ENCODE measurements around the gene MTCH1.

Gene MTCH1

DNA sequence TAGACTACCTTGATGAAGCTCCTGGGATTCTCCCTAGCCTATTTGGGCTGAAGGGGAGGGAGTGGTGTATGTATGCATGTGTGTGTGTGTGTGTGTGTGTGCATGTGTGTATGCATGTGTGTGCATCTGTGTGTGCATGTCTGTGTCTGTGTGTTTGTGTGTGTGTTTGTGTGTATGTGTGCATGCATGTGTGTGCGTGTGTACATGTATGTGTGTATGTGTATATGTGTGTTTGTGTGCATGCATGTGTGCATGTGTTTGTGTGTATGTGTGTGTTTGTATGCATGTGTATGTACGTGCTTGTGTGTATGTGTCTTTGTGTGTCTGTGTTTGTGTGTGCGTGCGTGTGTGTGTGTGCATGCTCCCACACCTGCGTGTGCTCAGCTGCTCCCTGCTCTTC is 34.8 kb upstream of the MTCH1 start:
- TF ChIP-seq CREB1 (IDR thresholded peaks at IDR 0.05; ENCODE audit: low read depth), result no peak
- no peak for TF ChIP-seq TEAD4 (IDR thresholded peaks at IDR 0.05)
- TF ChIP-seq RAD21 (IDR thresholded peaks at IDR 0.05; ENCODE audit: low read depth), result no peak
- no peak for TF ChIP-seq EP300 (IDR thresholded peaks at IDR 0.05; ENCODE audit: borderline replicate concordance)

DNA sequence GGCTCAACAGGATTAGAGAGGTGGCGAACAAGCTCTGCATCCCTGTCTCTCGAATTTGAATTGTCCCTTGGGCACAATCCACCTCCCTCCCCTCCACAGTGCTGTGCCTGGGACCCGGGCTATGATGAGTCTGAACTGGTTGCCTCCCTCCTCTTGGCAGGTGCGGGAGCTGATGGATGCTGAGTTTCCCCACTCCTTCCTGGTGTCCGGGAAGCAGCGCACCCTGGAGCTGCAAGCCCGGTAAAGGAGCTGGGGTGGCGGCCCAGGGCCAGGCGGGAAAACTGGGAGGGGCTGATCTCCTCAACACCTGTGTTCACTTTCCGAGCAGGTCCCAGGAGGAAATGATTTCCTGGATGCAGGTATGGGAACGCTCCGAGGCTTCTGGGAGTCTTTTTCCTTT is 34.4 kb upstream of the MTCH1 start:
- TF ChIP-seq CREB1 (IDR thresholded peaks at IDR 0.05; ENCODE audit: low read depth), result no peak
- TF ChIP-seq FOXM1 (IDR thresholded peaks at IDR 0.05; ENCODE audit: borderline replicate concordance, low read depth), result no peak
- TF ChIP-seq, protein P1, sequence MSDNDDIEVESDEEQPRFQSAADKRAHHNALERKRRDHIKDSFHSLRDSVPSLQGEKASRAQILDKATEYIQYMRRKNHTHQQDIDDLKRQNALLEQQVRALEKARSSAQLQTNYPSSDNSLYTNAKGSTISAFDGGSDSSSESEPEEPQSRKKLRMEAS (IDR thresholded peaks at IDR 0.05), result no peak
- no peak for TF ChIP-seq TEAD4 (IDR thresholded peaks at IDR 0.05)
- TF ChIP-seq TCF12 (IDR thresholded peaks at IDR 0.05; ENCODE audit: low read depth), result no peak

DNA sequence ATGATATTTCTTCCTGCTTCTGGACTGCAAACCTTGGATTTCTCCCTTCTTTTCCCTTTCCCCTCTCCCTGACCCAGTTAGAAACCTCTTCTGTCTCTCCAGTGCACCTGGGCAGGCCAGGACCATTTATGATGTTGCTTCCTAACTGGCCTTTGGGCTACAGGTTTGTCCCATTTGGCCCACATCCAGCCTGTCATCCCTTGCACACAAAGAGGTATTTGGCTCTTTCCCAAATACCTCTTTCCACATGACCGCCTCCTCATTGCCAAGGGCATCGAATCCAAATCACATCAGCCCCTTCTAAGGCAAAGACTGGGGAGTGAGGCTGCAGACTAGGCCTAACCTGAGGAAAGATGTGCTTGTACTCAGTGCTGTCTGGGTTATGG is 33.1 kb upstream of the MTCH1 start:
- TF ChIP-seq, protein P2, sequence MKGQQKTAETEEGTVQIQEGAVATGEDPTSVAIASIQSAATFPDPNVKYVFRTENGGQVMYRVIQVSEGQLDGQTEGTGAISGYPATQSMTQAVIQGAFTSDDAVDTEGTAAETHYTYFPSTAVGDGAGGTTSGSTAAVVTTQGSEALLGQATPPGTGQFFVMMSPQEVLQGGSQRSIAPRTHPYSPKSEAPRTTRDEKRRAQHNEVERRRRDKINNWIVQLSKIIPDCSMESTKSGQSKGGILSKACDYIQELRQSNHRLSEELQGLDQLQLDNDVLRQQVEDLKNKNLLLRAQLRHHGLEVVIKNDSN (IDR thresholded peaks at IDR 0.05), result no peak
- TF ChIP-seq NFIC (IDR thresholded peaks at IDR 0.05) (peak; percentile 95), TEAD4 (IDR thresholded peaks at IDR 0.05) (peak; percentile 66)

DNA sequence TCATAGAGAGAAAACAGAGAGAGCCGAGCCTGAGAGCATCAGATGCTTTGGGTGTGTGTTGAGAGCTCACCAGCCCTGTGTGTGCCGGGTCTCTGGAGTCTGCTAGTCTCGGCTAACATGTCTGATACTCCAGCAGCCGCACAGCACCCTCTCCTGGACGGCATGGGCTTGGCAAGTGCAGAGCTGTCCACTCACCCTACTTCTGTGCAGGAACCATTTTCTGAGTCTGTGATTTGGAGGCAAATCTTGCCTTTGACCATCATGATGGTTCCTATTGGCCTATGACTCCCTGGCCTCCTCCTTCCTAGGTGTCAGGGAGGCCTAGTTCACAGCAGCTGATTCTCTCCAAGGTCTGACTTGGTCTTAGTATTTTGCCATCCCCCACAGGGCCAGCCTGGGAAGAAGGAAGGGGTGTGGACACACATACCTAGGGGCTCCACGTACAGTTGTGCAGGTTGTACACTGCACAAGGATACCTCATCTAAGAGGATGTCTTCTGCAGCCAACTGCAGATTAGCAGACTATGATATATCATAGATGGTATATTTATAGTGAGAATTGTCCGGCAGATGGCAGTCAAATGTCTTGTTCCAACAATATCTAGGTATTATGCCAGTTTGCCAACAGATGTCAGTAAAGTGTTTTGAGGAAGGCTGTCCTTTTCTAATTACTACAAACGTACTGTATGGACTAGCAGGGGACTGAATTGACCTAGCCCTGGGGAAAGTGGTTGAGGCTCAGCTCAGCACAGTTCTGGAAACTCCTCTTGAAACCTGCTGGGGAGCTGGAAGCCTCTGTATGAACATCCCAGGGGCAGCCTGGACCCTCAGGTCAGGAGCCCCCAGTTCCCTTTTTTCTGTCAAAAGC is 32.4 kb upstream of the MTCH1 start:
- TF ChIP-seq RAD21 (IDR thresholded peaks at IDR 0.05; ENCODE audit: low read depth) (peak; percentile 92), TEAD4 (IDR thresholded peaks at IDR 0.05) (peak; percentile 68), CEBPB (IDR thresholded peaks at IDR 0.05) (no peak), CREB1 (IDR thresholded peaks at IDR 0.05; ENCODE audit: low read depth) (no peak), YY1 (IDR thresholded peaks at IDR 0.05; ENCODE audit: low read depth) (peak; percentile 56; the same call in 1 of the 2 replicates), TAF1 (IDR thresholded peaks at IDR 0.05; ENCODE audit: low read depth) (no peak), TCF12 (IDR thresholded peaks at IDR 0.05; ENCODE audit: low read depth) (no peak), EGR1 (IDR thresholded peaks at IDR 0.05) (no peak), EP300 (IDR thresholded peaks at IDR 0.05; ENCODE audit: borderline replicate concordance) (no peak), NFIC (IDR thresholded peaks at IDR 0.05) (no peak), ZBTB7A (IDR thresholded peaks at IDR 0.05; ENCODE audit: low read depth) (no peak), FOXM1 (IDR thresholded peaks at IDR 0.05; ENCODE audit: borderline replicate concordance, low read depth) (no peak)
- TF ChIP-seq, protein P3, sequence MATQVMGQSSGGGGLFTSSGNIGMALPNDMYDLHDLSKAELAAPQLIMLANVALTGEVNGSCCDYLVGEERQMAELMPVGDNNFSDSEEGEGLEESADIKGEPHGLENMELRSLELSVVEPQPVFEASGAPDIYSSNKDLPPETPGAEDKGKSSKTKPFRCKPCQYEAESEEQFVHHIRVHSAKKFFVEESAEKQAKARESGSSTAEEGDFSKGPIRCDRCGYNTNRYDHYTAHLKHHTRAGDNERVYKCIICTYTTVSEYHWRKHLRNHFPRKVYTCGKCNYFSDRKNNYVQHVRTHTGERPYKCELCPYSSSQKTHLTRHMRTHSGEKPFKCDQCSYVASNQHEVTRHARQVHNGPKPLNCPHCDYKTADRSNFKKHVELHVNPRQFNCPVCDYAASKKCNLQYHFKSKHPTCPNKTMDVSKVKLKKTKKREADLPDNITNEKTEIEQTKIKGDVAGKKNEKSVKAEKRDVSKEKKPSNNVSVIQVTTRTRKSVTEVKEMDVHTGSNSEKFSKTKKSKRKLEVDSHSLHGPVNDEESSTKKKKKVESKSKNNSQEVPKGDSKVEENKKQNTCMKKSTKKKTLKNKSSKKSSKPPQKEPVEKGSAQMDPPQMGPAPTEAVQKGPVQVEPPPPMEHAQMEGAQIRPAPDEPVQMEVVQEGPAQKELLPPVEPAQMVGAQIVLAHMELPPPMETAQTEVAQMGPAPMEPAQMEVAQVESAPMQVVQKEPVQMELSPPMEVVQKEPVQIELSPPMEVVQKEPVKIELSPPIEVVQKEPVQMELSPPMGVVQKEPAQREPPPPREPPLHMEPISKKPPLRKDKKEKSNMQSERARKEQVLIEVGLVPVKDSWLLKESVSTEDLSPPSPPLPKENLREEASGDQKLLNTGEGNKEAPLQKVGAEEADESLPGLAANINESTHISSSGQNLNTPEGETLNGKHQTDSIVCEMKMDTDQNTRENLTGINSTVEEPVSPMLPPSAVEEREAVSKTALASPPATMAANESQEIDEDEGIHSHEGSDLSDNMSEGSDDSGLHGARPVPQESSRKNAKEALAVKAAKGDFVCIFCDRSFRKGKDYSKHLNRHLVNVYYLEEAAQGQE (IDR thresholded peaks at IDR 0.05; ENCODE audit: low read depth), result peak; percentile 17; the same call in 1 of the 2 replicates
- TF ChIP-seq, protein P1 (IDR thresholded peaks at IDR 0.05), result no peak
- TF ChIP-seq, protein P2 (IDR thresholded peaks at IDR 0.05), result no peak

DNA sequence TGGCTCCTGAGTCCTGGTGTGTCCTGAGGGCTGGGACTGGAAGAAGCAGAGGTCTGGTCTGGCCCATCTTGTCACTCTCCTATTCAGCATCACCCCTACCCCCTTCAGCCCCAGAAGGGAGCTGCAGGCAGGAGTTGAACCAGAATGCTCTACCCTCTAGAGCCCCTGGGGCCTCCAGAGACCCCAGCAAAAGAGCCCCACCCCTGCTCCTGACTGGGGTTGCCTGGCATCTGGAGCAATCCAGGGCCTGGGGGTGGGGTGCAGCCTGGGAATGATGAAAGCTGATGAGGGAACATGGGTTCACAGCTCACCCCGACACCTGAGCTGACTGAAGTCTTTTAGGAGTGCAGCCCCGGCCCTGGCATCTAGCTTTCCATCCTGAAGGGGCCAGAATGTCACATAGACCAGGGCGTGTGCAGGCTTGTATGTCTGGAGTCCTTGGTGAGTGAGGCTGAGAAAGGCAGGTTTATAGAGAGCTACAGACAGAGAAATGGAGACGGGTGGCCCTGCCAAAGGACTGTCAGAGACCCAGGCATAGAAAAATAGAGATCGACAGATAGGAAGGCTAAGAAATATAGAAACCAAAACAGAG is 31.7 kb upstream of the MTCH1 start:
- TF ChIP-seq, protein P3 (IDR thresholded peaks at IDR 0.05; ENCODE audit: low read depth), result no peak
- TF ChIP-seq ZBTB7A (IDR thresholded peaks at IDR 0.05; ENCODE audit: low read depth) (no peak), FOXM1 (IDR thresholded peaks at IDR 0.05; ENCODE audit: borderline replicate concordance, low read depth) (no peak)

DNA sequence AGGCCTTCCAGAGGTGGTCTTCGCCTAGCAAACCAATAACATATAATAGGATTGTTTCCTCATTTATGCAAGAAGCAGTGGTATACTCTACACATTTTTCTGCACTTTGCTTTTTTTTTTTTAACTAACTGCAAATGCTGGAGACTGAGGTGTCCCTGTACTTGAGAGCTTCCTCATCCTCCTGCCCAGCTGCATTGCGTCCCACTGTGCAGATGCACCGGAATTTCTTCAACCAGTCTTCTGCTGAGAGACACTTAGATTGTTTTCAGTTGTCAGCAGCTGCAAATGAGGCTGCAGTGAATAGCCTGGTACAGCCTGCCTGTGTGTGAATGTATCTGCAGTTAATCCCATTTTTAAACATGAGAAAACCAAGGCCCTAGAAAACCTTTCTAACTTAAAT is 31.0 kb upstream of the MTCH1 start:
- TF ChIP-seq, protein P3 (IDR thresholded peaks at IDR 0.05; ENCODE audit: low read depth), result no peak
- TF ChIP-seq TAF1 (IDR thresholded peaks at IDR 0.05; ENCODE audit: low read depth), result no peak
- TF ChIP-seq, protein P1 (IDR thresholded peaks at IDR 0.05), result no peak
- no peak for TF ChIP-seq EP300 (IDR thresholded peaks at IDR 0.05; ENCODE audit: borderline replicate concordance)
- no peak for TF ChIP-seq RAD21 (IDR thresholded peaks at IDR 0.05; ENCODE audit: low read depth)
- no peak for TF ChIP-seq CEBPB (IDR thresholded peaks at IDR 0.05)
- no peak for TF ChIP-seq NFIC (IDR thresholded peaks at IDR 0.05)
- TF ChIP-seq, protein P2 (IDR thresholded peaks at IDR 0.05), result no peak
- TF ChIP-seq FOXM1 (IDR thresholded peaks at IDR 0.05; ENCODE audit: borderline replicate concordance, low read depth), result no peak
- TF ChIP-seq TEAD4 (IDR thresholded peaks at IDR 0.05), result no peak
- TF ChIP-seq EGR1 (IDR thresholded peaks at IDR 0.05), result no peak
